Activated T-cell treated with anti-CD3 and anti-CD28 coated beads for 4 hours (primary cell): ENCODE results near the gene CDH5.

Source experiments
- DNase-seq: peaks from one replicate; pipeline ENCODE4 v3.0.0-alpha.2; 2020

CDH5 gene

DNA sequence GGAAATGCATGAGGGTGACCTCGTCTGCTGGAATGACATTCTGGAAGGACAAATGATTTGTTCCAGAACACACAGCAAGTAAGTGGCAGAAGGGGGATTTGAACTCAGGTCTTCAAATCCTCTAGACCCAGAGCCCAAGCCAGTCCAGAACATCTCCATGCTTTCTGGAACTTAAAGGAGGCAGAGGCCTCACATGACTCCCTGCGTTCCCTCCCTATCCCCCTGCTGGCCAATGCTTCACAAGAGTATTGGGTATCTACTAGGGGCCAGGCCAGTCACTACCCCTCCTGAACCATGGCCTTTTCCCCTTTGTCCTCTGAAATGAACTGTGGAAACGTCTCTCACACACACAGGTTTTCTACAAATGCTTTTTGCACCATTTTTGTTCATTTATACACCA is 53.0 kb downstream of the CDH5 start:
- no peak for DNase-seq

GRCh38 chr16:66420396-66420795 is 53.9 kb downstream of the CDH5 start:
- DNase-seq, result no peak

GRCh38 chr16:66421891-66422290 is 55.4 kb downstream of the CDH5 start:
- DNase-seq, result no peak

- DNase-seq, result no peak
Measured at GRCh38 chr16:66422366-66422765, 55.9 kb downstream of the CDH5 start.

GRCh38 chr16:66423177-66423576 is 56.7 kb downstream of the CDH5 start:
- no peak for DNase-seq

DNA sequence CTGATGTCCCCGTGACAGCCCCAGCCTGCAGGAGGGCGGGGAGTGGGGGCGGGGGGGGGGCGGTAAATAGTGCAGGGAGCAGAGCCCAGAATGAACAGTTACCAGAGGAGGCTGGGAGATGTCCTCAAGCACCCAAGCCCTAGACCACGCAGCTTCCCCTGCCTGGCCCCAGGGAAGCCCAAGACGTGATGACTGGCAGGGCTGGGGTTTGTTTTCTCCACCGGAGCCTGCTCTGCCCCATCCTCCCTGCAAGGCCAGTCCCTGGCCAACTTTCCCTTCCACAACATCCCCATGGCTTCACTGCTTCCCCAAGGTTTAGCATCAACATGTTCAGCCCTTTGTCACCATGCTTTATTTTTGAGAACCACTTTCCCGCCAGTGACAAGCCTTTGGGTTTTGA is 59.2 kb downstream of the CDH5 start:
- no peak for DNase-seq

DNA sequence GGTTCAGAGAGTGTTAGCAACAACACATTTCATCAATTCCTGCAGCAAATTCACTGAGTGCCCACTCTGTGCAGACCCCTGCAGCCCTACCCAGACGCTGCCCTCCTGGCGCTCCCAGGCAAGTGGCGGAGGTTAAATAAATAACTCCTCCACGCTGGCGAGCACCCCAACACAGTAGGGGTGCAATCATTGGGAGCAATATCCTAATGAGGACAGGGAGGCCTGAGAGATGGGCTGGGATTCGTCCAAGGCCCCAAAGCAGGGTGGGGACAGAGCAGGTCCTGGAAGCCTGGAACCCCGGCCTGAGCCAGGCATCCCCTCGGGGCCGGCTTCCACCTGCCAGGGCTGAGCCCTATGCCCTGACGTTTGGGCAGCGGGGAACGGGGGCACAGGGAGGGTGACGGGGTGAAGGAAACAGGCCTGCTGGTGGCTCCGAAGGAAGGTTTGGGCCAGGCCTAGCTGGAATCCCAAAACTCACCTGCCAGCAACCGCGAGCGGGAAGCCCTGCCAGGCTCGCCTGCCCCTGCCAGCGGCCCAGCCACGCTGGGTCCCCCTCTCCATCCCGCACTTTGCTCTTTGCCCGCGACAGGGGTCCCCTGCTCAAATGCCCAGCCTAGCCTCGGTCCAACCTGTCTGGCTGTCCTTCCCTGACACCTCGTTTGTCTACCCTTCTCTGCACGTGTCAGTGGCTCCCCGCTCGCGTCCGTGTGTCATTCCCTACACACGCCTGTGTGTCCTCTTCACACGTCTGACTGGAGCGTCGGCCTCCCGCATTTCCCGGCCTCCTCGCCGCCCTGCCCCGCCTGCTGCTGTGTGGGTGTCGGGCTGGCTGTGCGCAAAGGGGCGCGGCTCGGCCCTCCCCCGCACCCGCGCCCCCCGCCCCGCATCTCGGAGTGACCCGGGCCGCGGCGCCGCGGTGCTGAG is 59.9 kb downstream of the CDH5 start:
- no peak for DNase-seq

DNA sequence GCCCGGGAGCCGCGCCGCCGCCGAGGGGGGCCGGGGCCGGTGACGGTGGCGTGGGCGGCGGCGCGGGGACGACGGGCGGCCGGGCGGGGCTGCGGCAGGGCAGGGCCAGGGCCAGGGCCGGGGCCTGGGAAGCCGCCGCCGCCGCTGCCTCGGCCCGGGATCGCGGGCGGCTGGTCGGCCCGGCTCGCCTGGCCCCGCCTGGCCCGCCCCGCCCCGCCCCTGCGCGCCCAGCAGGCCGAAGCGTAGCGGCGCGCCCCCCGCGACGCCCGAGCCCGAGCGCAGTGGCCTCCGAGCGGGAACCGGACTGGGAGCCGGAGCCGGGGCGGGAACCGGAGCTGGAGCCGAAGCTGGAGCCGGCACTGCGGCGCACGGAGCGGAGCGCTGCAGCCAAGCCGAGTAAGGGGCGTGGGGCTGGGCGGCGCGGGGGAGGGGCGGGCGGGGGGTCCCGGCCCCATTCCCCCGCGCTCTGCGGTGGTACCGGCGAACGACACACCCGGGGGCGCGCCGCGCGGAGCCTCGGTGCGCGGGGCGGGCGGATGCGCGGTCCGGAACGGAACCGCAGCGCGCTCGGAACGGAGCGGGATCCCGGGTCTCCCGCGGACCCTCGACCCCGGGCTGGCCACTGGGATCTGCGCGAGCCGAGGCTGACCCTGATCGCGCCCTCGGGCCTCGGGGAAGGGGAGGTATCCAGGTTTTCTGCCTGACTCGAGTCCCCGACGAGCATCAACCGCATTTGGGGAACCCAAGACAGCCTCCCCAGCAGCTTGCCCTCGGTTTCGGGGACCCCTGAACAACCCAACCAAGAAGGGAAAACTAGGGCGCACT is 60.8 kb downstream of the CDH5 start, which contains the start of gene BEAN1:
Gene BEAN1 (plus strand): TSS at position 260 of the 825 bp plus-strand sequence. CDS start 10,382 bp downstream, outside the sequence.
- no peak for DNase-seq

DNA sequence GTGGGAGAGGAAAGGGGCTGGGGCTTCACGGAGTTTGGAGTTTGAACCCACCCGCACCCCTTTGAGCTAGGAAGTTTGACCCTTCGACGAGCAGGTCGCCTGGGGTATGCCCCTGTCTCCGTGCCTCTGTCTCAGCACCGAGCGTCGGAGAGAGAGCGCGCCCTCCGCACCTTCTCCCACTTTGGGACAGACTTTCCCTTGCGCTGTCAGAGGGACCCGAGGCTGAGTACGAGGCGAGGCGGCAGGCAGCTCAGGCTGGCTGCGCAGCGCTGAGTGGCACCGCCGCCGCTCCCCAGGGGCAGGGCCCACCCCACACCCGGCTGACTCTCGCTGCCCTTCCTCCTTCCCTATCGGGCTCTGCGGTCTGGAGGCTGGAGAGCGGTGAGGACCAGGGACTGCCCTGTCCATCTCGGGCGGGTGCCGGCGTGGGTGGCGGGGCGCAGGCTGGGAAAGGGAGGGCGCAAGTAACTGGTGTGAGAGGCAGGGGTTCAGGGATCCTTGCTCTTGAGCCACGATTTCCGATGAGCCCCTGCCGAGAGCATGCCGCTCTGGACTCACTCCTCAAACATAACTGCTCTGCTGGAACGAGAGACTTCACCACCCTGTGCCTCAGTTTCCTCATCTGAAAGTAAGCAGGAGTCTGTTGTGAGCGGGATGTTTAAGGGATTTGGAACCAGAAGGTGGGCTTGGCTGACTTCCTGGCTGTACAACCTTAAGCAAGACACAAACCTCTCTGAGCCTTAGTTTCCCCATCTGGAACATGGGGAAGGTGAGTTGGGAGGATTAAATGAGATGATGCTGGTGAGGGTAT is 61.6 kb downstream of the CDH5 start:
- no peak for DNase-seq

DNA sequence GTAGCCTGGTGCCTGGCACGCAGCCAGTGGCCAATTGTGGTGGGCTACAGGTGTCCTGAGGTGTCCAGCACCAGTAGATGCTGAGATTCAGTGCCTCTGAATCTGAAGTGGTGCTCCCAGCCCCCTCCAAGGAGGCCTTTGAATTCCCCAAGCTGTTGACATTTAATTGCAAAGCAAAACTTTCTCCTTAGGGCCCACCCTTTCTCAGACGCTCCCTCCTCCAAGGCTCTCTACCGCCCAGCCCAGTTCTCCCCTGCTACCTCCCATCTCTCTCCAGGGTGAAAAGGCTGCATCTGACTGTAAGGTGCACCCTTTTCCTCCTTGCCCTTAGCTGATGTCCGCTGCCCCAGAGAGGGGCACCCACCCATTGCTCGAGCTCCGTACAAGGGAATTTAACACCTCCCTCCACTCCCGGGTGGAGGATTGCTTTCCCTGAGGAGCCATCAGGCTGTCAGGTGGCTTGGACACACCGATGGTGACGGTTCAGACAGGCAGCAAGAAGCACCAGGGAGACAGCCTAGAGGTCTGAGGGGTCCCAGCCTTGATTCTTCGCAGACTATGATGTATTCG is 62.3 kb downstream of the CDH5 start:
- no peak for DNase-seq

DNA sequence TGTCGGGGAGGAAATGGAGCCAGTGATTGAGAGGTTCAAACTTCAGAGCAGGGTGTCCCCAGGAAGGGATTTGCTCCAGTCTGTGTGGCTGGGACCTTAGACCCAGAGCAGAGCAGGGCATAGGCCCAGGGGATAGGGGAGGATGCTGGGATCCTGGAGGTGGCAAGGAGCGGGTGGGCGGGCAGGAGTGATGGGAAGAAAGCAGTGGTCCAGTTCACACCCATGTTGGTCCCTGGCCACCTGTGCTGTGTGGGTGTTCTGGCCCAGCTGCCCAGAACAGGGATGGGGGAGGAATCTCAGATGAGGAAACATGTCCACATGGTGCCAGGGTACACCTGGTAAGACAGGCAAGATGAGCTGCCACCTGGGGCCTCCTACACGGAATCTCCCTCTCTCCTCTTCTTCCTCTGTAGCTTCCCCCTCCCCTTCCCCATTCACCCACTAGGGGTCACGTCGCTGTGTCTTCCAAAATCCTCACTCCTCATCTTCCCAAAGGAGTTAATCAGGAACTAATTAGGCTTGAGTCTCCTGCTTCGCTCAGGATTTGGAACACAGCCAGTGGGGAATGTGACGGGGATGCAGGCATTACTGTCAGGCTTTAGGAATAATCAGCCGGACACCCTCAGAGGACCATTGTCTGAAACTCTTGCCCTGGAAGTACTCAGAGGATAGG is 62.9 kb downstream of the CDH5 start:
- no peak for DNase-seq

- DNase-seq, result no peak
Measured at GRCh38 chr16:66430214-66430613, 63.7 kb downstream of the CDH5 start.

- DNase-seq, result no peak
Measured at GRCh38 chr16:66431760-66432159, 65.3 kb downstream of the CDH5 start.

- no peak for DNase-seq
Measured at GRCh38 chr16:66432429-66432828, 65.9 kb downstream of the CDH5 start.

DNA sequence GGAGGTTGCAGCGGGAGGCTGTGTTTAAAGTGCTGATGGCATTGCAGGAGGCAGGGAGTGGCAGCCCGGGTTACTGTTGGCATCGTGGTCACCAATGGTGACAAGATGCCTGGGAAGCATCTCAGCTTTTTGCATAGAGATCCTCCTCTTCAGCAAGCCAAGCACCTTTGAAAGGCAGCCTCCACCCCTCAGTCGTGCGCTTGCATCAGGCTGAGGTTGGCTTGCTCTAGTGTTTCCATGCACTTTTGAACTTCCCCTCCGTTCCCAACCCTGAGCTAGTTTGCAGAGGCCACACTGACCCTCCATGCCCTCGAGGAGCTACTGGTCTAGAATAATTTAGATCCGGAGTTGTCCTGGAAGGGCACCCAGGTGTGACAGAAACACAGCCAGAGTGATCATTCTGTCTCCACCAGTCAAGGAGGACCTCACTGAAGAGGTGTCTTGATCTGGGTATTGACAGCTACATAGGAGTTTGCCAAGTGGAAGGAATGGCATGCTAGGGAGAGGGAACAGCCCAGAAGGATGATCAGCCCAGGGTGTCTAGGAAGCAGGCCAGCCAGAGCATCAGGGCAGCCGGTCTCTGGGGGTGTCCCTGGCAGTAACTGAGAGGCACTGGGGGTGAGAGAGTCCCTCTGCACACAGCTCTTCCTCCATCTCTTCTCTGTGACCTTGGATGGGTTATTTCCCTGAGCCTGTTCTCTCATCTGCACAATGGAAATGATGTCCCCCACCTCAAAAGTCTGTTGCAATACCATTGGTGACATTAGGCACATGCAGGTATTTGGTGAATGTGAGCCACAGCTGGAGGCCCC is 68.3 kb downstream of the CDH5 start:
- no peak for DNase-seq

- no peak for DNase-seq
Measured at GRCh38 chr16:66435896-66436295, 69.4 kb downstream of the CDH5 start.

- no peak for DNase-seq
Measured at GRCh38 chr16:66437391-66437945, 71.0 kb downstream of the CDH5 start.

DNA sequence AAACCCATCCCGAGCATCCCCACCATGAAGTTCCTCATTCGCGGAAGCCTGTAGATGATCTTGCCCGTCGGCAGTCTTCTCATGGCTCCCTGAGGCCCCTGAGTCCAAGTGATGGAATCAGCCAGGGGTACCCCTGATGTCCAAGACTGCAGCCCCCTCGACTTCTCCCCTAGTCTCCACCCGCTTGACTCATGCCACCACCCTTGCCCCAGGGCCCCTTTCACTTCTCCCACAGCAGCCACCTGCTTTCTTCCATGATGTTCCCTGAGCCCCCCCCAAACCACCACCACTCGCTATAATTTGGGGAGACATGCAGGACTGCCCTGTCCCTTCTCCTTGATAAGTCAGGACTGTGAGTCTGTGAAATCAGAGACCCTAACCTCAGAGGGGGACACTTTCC is 72.0 kb downstream of the CDH5 start:
- DNase-seq, result no peak

GRCh38 chr16:66439051-66439730 is 72.7 kb downstream of the CDH5 start:
- no peak for DNase-seq

GRCh38 chr16:66440271-66440802 is 73.8 kb downstream of the CDH5 start:
- no peak for DNase-seq
